Subcutaneous abdominal adipose tissue (tissue), 5 donors: ENCODE results near the gene CDCA5.
A peak's percentile ranks its signal among the peaks of the same experiment; 100 is the strongest.

Experiments used
- H3K27ac ChIP-seq: one replicate; pipeline ENCODE4 v1.7.0; 2013; ENCODE audit warnings: low read depth, mild to moderate bottlenecking, inconsistent platforms, low read length, moderate library complexity
- H3K27me3 ChIP-seq, 5 donors: one replicate each; pipeline ENCODE4 v1.7.0; 2013; ENCODE audit warnings: low read length in 5 of 5, inconsistent platforms in 1 of 5; ENCODE audit not compliant: control insufficient read depth in 5 of 5, insufficient read depth in 4 of 5
- H3K36me3 ChIP-seq, 5 donors: one replicate each; pipeline ENCODE4 v1.7.0; 2013; ENCODE audit warnings: low read length in 5 of 5; ENCODE audit not compliant: control insufficient read depth in 5 of 5, insufficient read depth in 5 of 5
- H3K4me1 ChIP-seq, 5 donors: one replicate each; pipeline ENCODE4 v1.7.0; 2013; ENCODE audit warnings: low read length in 5 of 5, mild to moderate bottlenecking in 3 of 5, moderate library complexity in 1 of 5; ENCODE audit not compliant: control insufficient read depth in 5 of 5, insufficient read depth in 5 of 5
- H3K4me3 ChIP-seq, 5 donors: one replicate each; pipeline ENCODE4 v1.7.0; 2013; ENCODE audit warnings: low read length in 5 of 5, low read depth in 1 of 5
- H3K9ac ChIP-seq, 5 donors: one replicate each; pipeline ENCODE4 v1.7.0; 2013; ENCODE audit warnings: low read length in 5 of 5, mild to moderate bottlenecking in 4 of 5, moderate library complexity in 3 of 5
- H3K9me3 ChIP-seq, 5 donors: one replicate each; pipeline ENCODE4 v1.7.0; 2013; ENCODE audit warnings: low read length in 5 of 5; ENCODE audit not compliant: control insufficient read depth in 5 of 5
- donor health status: healthy.
- donor health status: healthy.
- donor health status: healthy.
- donor health status: healthy.
- donor health status: healthy.

The CDCA5 gene

DNA sequence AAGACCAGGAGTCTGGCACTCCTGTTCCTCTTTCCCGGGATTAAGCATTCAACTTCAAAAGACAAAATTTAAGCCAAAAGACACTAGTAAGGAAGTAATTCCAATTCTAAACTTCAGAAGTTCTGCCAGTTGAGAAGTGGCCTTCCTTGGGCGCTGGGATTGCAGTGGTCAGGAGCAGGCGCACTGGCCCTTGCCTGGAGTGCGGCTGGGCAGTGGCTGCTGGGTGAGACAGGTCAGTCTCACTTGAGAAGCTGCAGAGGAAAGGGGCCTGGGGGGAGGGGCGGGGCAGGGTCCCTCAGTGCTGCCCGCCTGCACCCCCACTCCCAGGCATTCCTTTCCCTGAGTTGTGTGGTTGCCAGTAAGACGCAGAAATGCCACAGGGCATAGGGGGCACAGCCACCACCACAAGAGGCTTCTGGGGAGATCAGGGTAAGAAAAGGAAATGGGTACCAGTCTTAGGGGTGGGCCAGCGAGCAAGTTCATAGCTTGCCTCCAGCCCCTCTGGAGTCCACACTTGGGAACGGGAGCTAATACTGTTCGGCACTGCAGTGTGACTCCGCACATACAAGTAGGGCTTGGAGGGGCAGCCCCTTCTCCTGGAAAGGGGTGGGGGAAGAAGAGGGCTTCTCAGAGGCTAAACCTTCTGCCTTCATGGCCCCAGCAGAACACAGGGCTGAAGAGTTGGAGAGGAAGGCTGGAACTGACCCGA, 43.8 kb upstream of the CDCA5 start:
- H3K36me3 ChIP-seq = peaks cover 4 to 84% (median 81%) of the 10 kb centered on the region in 5 donors

DNA sequence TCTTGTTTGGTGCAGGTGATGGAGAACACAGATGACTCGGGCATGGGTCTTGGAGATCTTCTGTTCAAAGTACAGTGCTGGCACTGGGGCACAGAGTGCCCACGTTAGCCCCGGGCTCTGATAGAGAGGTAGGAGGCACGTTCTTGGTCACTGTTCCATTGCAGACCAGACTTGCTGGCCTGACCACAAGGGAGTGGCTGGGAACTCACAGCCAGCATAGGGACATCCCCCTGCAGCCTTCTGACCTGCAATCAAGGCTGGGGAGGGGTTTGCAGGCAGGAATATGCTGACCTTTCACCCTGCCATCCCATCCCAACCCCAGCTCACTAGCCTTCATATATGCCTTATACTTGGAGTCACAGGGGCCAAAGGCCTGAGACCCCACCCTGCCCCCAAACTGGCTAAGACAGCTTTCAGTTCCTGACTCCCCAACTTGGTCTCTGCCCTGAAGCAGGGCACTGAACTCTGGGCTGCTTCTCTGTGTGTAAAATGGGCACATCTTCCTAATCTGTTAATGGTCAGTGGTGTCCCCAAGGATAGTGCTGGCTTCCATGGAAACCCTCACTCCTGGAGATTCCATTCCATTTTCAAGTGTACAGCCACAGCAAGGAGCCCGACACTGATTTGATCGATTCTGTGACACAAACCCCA, 42.9 kb upstream of the CDCA5 start:
- peaks cover 4 to 75% (median 73%) of the 10 kb centered on the region in 5 donors for H3K36me3 ChIP-seq
- no peak overlapping the region for H3K9ac ChIP-seq
- no peaks in the 10 kb centered on the region for H3K9me3 ChIP-seq
- peaks cover 0 to 13% (median 12%) of the 10 kb centered on the region in 5 donors for H3K4me1 ChIP-seq
- H3K4me3 ChIP-seq = no peak overlapping the region
- no peak overlapping the region for H3K27ac ChIP-seq
- no peaks in the 10 kb centered on the region for H3K27me3 ChIP-seq

More for the DNA sequence above, 43.8 kb upstream of the CDCA5 start:
- Histone ChIP-seq H3K9ac (no peak overlapping the region), H3K27ac (no peak overlapping the region), H3K9me3 (no peaks in the 10 kb centered on the region), H3K4me1 (peaks cover under 1 to 15% (median 14%) of the 10 kb centered on the region in 5 donors), H3K4me3 (no peak overlapping the region), H3K27me3 (no peaks in the 10 kb centered on the region)

DNA sequence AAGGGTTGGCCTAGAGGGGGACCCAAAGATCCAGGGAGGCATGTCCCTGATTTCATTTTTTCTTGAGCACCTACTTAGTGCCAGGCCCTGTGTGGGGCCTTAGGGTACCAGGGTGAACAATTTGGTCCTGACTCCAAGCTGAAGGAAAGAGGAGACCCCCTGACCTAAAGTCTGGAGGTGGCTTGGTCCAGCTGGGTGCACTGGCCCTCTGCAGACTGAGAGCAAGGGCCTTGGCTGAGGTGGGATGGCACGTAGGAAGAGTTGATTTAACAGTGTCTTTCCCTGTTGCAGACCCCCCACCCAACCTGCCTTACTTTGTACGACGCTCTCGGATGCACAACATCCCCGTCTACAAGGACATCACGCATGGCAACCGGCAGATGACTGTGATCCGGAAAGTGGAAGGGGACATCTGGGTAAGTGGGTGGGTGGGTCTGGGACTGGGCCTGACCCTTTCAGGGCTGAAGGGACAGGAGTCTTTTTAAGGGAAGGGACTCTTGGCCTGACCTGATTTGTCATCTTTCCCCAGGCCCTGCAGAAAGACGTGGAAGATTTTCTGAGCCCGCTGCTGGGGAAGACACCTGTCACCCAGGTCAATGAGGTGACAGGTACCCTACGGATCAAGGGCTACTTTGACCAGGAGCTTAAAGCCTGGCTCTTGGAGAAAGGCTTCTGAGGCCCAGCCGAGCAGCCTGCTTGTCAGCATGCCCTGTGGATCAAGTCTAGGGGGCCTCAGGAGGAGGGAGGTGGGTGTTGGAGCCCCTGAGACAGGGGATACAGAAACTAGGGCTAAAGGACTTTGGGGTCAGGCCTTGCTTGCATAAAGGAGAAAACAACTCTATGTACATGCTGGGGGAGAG, 41.6 kb upstream of the CDCA5 start:
- H3K36me3 ChIP-seq = peaks cover 4 to 70% (median 65%) of the 10 kb centered on the region in 5 donors
- H3K27me3 ChIP-seq = no peaks in the 10 kb centered on the region
- no peak overlapping the region for H3K9ac ChIP-seq
- H3K27ac ChIP-seq = no peak overlapping the region
- no peak overlapping the region for H3K4me3 ChIP-seq
- peaks cover 4 to 24% (median 23%) of the 10 kb centered on the region in 5 donors for H3K4me1 ChIP-seq
- no peaks in the 10 kb centered on the region for H3K9me3 ChIP-seq

DNA sequence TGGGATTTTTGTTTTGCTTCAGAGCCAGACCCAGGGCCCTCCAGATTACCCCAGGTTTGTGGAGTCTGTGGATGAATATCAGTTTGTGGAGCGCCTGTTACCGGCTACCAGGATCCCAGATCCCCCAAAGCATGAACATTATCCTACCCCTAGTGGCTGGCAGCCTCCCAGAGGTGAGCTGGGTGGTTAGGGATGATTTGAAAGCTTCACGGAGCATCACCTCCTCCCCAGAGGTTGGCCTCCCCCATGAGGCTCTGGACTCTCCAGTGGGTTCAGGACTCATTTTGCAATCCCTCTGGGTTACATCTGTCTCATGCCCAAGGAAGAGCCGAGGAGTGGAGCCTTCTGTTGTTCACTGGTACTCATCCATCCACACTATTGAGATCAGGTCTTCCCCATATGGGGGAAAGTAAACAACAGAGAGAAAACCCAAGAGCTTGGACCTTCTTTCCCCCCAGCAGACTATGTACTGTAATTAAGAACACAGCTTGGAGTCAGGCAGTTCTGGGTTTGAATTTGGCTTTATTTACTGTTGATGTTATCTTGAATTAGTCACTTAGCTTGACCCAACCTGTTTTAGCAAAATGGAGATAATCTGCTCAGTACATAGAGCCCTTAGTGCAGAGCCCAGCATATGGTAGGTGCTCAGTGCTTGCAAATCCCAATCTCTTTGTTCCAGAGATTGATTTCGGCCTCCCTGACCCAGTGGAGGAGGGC, 40.8 kb upstream of the CDCA5 start:
- Histone ChIP-seq H3K9ac (no peak overlapping the region), H3K27me3 (no peaks in the 10 kb centered on the region), H3K4me1 (peaks cover 4 to 24% (median 23%) of the 10 kb centered on the region in 5 donors), H3K36me3 (peaks cover 4 to 70% (median 65%) of the 10 kb centered on the region in 5 donors), H3K4me3 (no peak overlapping the region), H3K9me3 (no peaks in the 10 kb centered on the region), H3K27ac (no peak overlapping the region)

DNA sequence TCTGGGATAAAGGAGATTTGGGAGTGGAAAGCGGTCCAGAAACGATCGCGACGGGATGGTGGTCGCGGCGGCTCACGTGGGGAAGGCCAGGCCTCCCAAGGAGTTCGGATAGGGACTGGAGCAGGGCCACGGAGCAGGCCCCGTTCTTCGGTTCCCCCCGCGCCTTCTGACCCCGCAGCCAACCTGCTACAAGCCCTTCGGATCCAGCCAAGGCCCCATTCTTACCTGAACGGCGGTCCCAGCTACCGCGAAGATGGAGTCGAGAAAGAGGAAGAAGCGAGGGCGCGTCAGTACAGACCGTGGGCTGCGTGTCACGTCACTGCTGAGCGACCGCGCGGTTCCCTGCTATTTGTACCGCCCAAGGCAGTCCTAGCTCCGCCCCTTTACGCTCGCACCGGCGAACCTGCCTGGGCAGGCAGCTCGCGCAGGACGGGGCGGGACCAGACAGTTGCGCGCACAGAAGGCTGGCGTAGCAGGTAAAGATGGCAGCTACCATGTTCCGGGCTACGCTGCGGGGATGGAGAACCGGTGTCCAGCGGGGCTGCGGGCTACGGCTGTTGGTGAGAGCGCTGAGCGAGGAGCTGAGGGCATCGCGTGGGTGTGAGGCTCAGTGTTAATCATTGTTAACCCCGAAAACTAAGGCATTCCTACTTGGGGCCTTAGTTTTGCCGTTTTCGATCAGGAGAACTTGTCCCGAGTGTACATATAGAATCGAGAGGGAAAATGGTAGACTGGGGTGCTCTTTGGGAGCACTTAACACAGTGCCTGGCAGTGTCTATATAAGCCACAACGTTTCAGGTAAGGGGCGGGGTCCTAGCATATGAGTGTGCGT, 38.2 kb upstream of the CDCA5 start, which contains the start of the genes FAU and MRPL49:
Gene FAU (minus strand): TSS at position 270 of the 832 bp plus-strand sequence. CDS start 321 bp downstream, outside the sequence.
Gene MRPL49 (plus strand): TSS at position 457 of the 832 bp plus-strand sequence. CDS start 26 bp downstream, at position 483.
- Histone ChIP-seq H3K36me3 (peaks cover 0 to 53% (median 47%) of the 10 kb centered on the region in 5 donors), H3K4me3 (peak within 1 kb of the TSS; percentile 83 to 99 (median 98)), H3K27me3 (no peaks in the 10 kb centered on the region), H3K9me3 (no peaks in the 10 kb centered on the region), H3K9ac (peak within 1 kb of the TSS; percentile 87 to 97 (median 92)), H3K4me1 (peaks cover 6 to 28% (median 27%) of the 10 kb centered on the region in 5 donors), H3K27ac (peak within 1 kb of the TSS; percentile 79)

DNA sequence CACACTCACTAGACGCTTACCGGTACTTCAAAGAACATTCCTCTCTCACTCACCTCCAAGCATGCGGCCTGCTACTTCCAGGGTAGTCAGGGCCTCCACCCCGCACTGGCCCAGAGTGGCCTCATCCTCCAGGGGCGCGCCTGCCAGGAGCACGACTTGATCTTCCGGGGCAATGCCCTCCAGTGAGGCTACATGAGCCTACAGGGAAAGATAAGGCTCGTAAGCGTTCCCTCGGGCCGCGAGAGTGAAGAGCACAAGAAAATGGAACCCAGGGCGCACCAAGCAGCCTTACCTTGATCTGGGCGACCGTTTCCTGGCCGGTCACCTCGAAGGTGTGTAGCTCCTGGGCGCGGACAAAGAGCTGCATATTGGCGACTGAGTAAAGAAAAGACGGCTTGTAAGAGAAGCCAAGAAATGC, 37.6 kb upstream of the CDCA5 start:
- Histone ChIP-seq H3K27me3 (no peaks in the 10 kb centered on the region), H3K27ac (peak overlapping the region; percentile 79), H3K4me3 (peak overlapping the region; percentile 83 to 99 (median 98)), H3K9ac (peak overlapping the region; percentile 87 to 97 (median 92)), H3K9me3 (no peaks in the 10 kb centered on the region), H3K4me1 (peaks cover 6 to 34% (median 33%) of the 10 kb centered on the region in 5 donors), H3K36me3 (peaks cover 0 to 47% (median 41%) of the 10 kb centered on the region in 5 donors)

DNA sequence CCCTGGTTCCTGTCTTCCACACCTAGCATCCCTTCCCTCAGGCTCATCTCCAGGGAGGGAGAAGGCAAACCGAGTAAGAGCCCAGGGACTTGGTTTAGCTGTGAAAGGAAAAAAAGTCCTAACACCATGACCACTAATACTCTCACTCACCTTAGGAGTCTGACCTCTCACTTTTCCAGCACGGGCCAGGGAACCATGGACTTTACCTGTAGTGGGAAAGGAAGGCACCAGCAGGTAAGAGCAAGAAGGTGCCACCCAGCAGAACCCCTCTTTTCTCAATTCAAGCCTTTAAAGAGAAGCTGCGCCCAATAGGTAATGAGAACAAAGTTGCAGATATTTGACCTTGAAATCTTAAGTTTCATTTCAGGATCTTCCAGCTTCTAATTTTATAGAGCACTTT, 37.0 kb upstream of the CDCA5 start:
- Histone ChIP-seq H3K27me3 (no peaks in the 10 kb centered on the region), H3K9ac (peak overlapping the region in 4 of 5 donors; percentile 87 to 94 (median 90)), H3K4me1 (peaks cover 6 to 40% (median 39%) of the 10 kb centered on the region in 5 donors), H3K27ac (peak overlapping the region; percentile 79), H3K9me3 (no peaks in the 10 kb centered on the region), H3K36me3 (peaks cover 0 to 44% (median 40%) of the 10 kb centered on the region in 5 donors), H3K4me3 (peak overlapping the region; percentile 83 to 99 (median 98))

DNA sequence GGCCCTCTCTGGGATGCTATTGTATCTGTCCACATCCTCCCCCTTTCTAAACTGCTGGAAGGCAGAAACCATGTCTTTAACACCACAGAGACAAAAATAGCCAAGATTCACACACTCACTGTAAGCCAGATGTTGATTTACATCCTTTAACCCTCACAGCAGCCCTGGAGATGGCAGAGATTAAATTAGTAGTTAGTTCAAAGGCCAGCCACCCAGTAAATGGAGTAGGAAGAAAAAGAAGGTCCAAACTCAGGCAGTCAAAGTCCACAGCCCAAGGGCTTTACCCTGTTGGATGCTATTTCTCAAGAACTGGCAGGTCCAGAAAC, 35.8 kb upstream of the CDCA5 start:
- H3K4me1 ChIP-seq = peaks cover 6 to 50% (median 42%) of the 10 kb centered on the region in 5 donors
- H3K27ac ChIP-seq = peak overlapping the region; percentile 79
- no peak overlapping the region for H3K4me3 ChIP-seq
- H3K9ac ChIP-seq = peak overlapping the region in 3 of 5 donors; percentile 1 to 44 (median 31)
- no peaks in the 10 kb centered on the region for H3K9me3 ChIP-seq
- peaks cover 0 to 42% (median 37%) of the 10 kb centered on the region in 5 donors for H3K36me3 ChIP-seq
- H3K27me3 ChIP-seq = no peaks in the 10 kb centered on the region
